LNCaP clone FGC (cell line): ENCODE data around the gene PTH.
A peak's percentile ranks its signal among the peaks of the same experiment; 100 is the strongest.

Source experiments
- DNase-seq: peaks from one replicate; pipeline ENCODE4 v3.0.0-alpha.2; 2011; ENCODE audit warnings: low read depth
- H3K4me3 ChIP-seq: 2 replicates; pipeline ENCODE4 v1.5.1; 2011; ENCODE audit warnings: mild to moderate bottlenecking, low read depth, low read length, control low read depth
- TF ChIP-seq, protein P1 (sequence below): IDR thresholded peaks from 2 replicates; pipeline ENCODE4 v1.5.1; 2012; ENCODE audit warnings: mild to moderate bottlenecking; ENCODE audit not compliant: control insufficient read depth, insufficient read depth; ENCODE audit errors: extremely low read depth

PTH gene

DNA sequence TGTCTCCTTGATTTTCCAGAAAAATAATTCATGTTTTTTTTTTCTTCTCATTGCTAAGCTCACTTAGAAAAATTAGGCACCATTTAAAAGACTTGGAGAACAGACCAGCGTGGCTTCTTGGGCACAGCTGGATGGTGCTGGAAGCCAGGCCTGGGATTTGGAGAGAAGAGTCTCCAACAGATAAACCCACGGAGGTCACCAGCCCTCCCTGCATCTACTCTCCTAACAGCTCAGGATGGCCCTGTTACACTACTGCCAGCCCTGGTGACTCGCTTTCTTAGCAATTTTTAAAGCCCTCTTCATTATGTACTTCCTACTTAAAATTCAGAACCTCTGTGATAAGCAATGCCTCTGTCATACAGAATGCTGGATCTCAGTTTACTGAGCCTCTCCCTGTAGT lies 1.7 kb downstream of the PTH start:
- DNase-seq, result no peak
- TF ChIP-seq, protein P1, sequence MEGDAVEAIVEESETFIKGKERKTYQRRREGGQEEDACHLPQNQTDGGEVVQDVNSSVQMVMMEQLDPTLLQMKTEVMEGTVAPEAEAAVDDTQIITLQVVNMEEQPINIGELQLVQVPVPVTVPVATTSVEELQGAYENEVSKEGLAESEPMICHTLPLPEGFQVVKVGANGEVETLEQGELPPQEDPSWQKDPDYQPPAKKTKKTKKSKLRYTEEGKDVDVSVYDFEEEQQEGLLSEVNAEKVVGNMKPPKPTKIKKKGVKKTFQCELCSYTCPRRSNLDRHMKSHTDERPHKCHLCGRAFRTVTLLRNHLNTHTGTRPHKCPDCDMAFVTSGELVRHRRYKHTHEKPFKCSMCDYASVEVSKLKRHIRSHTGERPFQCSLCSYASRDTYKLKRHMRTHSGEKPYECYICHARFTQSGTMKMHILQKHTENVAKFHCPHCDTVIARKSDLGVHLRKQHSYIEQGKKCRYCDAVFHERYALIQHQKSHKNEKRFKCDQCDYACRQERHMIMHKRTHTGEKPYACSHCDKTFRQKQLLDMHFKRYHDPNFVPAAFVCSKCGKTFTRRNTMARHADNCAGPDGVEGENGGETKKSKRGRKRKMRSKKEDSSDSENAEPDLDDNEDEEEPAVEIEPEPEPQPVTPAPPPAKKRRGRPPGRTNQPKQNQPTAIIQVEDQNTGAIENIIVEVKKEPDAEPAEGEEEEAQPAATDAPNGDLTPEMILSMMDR, result no peak
- no peak overlapping the region for H3K4me3 ChIP-seq

DNA sequence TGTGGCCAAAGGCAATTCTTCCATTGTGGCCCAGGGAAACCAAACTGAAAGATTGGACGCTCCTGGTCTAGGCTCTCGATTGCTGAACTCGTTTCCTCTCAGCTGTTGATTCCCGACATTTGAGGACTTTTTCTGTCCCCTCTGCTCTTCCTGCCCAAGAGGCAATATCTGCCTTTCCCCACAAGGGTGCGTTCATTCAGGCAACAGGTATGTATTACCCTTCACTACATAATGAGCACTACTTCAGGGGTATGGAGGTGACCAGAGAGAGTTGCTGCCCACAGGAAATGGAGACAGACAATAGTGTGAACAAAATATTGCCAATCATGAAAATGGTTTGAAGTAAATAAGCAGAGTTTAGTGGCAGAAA lies 8.2 kb downstream of the PTH start:
- TF ChIP-seq, protein P1, result peak; percentile 27
- DNase-seq, result no peak
- no peak overlapping the region for H3K4me3 ChIP-seq

DNA sequence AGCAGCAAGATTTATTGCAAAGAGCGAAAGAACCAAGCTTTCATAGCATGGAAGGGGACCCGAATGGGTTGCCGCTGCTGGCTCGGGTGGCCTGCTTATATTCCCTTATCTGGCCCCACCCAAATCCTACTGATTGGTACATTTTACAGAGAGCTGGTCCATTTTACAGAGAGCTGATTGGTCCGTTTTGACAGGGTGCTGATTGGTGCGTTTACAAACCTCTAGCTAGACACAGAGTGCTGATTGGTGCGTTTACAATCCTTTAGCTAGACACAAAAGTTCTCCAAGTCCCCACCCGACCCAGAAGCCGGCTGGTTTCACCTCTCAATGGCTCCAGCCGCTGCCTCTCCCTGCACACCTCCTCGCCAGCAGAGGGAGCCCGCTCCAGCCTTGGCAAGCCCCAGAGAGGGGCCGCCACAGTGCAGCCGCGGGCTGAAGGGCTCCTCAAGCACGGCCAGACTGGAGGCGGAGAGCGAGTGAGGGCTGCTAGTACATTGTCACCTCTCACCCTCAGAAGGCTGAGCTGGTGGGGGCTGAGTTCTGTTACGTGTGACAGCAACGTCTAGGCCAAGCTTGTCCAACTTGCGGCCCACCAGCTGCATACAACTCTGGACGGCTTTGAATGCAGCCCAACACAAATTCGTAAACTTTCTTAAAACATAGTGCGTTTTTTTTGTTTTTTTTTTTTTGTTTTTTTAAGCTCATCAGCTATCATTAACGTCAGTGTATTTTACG lies 8.7 kb downstream of the PTH start:
- H3K4me3 ChIP-seq, result no peak overlapping the region
- TF ChIP-seq, protein P1, result no peak
- no peak for DNase-seq

DNA sequence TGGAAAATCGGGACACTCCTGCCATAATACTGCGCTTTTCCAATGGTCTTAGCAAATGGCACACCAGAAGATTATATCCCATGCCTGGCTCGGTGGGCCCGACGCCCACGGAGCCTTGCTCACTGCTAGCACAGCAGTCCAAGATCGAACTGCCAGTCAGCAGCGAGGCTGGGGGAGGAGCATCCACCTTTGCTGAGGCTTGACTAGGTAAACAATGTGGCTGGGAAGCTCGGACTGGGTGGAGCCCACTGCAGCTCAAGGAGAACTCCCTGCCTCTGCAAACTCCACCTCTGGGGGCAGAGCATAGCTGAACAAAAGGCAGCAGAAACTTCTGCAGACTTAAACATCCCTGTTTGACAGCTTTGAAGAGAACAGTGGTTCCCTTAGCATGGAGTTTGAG lies 15.6 kb downstream of the PTH start:
- DNase-seq, result no peak
- TF ChIP-seq, protein P1, result no peak
- no peak overlapping the region for H3K4me3 ChIP-seq

DNA sequence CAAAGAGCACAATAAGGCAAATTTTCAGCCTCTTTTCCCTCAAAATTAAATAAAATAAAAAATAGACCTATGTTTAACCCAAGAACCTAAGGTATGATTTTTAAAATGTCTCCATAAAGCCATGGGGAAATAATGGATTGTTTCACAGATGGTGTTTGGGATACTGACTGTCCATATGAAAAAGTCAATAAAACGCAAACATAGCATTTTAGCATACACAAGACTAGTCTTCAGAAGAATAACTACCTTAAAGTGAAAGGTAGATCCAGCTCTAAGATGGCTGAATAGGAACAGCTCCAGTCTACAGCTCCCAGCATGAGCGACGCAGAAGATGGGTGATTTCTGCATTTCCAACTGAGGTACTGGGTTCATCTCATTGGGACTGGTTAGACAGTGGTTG lies 16.1 kb downstream of the PTH start:
- no peak for DNase-seq
- H3K4me3 ChIP-seq, result no peak overlapping the region
- TF ChIP-seq, protein P1, result no peak

DNA sequence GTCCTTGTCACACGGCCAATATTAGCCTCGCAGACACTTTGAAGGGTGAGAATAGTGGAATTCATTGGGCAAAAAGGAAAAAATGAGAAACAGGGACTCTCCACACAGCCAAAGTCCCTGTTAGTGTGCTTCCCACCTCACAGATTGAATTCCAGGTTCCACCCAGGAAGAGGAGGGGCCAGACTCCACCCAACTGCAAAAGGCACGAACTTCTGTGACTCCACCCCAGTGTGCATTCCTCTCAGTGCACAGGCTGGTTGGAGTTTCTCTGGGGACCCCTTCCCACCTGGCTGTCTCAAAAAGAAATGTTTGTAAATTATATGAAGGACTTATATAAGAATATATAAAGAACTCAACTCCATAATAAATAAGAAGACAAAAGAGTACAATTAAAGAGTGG lies 20.7 kb downstream of the PTH start:
- TF ChIP-seq, protein P1, result no peak

DNA sequence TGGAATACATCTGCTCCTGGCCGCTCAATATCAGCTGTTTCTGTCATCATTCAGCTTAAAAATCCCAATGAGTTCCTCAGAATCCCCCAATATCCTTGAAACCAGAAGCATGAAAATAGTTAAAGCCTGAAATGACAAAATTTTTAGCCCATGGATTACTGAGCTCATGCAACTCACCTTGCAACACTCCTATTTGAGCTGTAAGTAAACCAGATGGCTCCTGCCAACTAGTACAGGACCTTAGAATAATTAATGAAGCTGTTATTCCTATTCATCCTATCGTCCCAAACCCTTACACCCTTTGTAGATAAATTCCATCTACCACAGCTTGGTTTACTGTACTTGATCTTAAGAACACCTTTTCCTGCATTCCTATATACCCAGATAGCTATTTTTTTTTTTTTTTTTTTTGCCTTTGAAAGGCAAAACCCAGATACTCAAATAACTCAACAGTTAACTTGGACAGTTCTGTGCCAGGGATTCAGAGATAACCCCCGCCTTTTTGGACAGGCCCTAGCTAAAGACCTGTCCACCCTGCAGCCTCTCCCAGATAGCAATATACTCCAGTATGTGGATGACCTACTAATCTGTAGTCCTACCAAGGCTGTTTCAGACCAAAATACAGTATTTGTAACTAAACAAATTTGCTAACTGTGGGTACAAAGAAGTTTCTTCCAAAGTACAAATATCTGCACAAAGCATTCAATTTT lies 22.6 kb downstream of the PTH start:
- no peak for DNase-seq
- no peak overlapping the region for H3K4me3 ChIP-seq
- TF ChIP-seq, protein P1, result no peak

More for the DNA sequence above, 20.7 kb downstream of the PTH start:
- no peak overlapping the region for H3K4me3 ChIP-seq
- no peak for DNase-seq
